NCI-H1436 (cell line): ENCODE measurements around the gene TKTL2.
"Not testable (repeated sequence)": the region's sequence is repeated elsewhere in the genome, so short reads cannot be mapped to it uniquely, and the experiment has no call there.

ENCODE experiments used
- DNase-seq: peaks from one replicate; lab custom pipeline; 2025; lab: John Stamatoyannopoulos, UW

TKTL2 gene

DNA sequence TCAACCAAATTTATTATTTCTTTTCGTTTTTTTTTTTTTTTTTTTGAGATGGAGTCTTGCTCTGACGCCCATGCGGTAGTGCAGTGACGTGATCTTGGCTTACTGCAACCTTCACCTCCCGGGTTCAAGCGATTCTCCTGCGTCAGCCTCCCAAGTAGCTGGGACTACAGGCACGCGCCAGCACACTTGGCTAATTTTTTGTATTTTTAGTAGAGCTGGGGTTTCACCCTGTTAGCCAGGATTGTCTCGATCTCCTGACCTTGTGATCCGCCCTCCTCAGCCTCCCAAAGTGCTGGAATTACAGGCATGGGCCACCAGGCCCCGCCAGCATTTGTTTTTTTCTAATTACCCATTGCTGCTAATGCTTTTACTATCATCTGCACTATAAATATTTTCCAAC is 26.5 kb downstream of the TKTL2 start:
- DNase-seq: not testable (repeated sequence)

DNA sequence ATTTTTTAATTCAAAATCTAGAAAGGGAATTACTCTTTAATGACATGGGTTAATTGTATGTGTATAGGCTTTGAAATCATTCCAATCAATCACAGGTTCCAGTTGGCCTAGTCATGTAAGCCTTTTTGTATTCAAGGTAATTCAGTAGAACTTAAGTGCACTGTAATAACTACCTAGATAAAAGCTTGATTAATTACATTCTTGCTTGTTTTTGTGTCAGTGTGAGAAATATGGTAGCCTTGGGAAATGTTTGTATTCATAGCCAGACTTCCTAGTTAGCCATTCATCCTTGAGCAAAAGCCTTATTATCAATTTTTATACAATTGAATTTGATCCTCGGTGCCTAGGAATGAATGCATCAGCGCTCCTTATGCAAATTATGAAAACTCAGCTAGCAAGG is 33.5 kb downstream of the TKTL2 start:
- no peak for DNase-seq
